HG03575 (cell line): ENCODE data around the gene PCARE.

Source experiments
- ATAC-seq: cut with Tn5 transposase; IDR thresholded peaks from one replicate; pipeline ENCODE4 v1.9.1; 2021; ENCODE audit not compliant: unreplicated experiment, insufficient number of reproducible peaks, low FRiP score; ENCODE audit errors: extremely low read depth

Gene PCARE

GRCh38 chr2:29015701-29016470 lies 58.4 kb downstream of the PCARE start:
- ATAC-seq: no peak

DNA sequence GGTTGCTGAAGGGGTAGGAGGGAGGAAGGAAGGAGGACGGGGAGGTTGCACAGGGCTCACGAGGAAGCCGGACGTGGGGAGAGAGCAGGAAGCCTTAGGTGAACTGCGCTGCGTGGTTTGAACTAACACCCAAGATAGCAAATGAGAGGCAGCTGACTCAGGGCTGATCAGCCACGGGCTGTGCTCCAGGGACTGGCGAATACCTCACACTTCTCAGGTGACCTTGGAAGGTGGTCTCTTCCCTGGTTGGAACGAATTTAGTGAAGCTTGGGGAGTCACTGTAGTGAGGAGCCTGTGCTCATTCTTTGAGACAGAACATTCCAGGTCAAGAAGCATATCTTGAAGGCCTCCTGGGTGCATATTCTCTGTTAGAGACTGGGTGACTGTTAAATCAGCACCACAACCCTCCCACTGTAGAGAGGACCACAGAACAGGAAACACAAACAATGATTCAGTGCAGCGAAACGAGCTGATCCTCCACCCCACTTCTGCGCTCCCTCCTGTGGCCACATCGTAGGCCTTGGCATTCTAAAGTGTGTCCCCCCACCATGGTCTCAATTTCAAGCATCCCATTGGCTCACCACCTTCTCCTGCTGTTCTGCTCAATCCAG lies 59.4 kb downstream of the PCARE start:
- ATAC-seq: no peak

GRCh38 chr2:29014331-29014730 lies 60.0 kb downstream of the PCARE start:
- ATAC-seq: no peak

- ATAC-seq: no peak
Measured at GRCh38 chr2:29013057-29013780, 61.1 kb downstream of the PCARE start.

DNA sequence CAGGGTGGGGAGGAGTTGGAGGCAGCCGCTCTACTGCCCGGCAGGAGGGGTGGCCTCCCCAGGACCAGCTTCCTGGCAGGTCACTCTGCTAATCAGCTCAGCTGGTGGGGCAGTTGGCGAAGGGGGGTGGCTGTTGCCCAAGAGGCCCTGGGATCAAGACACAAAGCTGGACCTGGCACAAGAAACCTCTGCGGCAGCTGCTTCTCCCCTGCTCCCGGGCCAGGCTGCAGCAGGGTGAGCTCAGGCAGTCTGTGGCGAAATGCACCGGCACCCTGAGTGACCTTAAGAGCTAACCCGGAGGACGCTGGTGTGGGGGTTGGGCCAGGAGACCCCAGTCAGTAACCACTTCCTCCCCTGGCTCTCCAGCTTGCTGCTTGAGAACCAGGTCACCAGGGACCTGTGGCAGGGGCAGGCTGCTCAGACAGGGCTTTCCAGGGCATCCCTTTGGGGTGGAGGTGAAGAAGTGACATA lies 62.1 kb downstream of the PCARE start:
- no peak for ATAC-seq
